Chondrocyte (in vitro differentiated cells): ENCODE data around the gene ZNF532. TPM values are rescaled to one million over a fixed set of nuclear protein-coding genes. Genes with fewer than 3 reads are reported as not detected.

Source experiments
- DNase-seq: peaks from one replicate; pipeline ENCODE4 v3.0.0; 2021; ENCODE audit warnings: mixed read lengths, low spot score
- H3K27ac Mint-ChIP-seq: one replicate; pipeline ENCODE4 v1.8.0; 2021; ENCODE audit warnings: mild to moderate bottlenecking, moderate library complexity, mixed read lengths; ENCODE audit not compliant: unreplicated experiment
- H3K27me3 Mint-ChIP-seq: 2 replicates; pipeline ENCODE4 v1.8.0; 2021; ENCODE audit warnings: low read depth, mixed read lengths
- H3K36me3 Mint-ChIP-seq: 2 replicates; pipeline ENCODE4 v1.8.0; 2021; ENCODE audit warnings: low read depth, mixed read lengths
- H3K4me1 Mint-ChIP-seq: 2 replicates; pipeline ENCODE4 v1.8.0; 2021; ENCODE audit warnings: low read depth, mild to moderate bottlenecking, mixed read lengths
- H3K4me3 Mint-ChIP-seq: one replicate; pipeline ENCODE4 v1.8.0; 2021; ENCODE audit warnings: mild to moderate bottlenecking, moderate library complexity, mixed read lengths; ENCODE audit not compliant: unreplicated experiment
- H3K9me3 Mint-ChIP-seq: 2 replicates; pipeline ENCODE4 v1.8.0; 2021; ENCODE audit warnings: low read depth, mixed read lengths
- total RNA-seq: library from RNA; stranded (reverse); gene quantifications from 3 replicates; pipeline ENCODE4 v1.2.1, GENCODE V29; 2021
- TF ChIP-seq, protein P1 (sequence below): fragments of 200-600 bp; sonication (generic); IDR thresholded peaks from 2 replicates; pipeline ENCODE4 v1.5.0; 2021; ENCODE audit warnings: antibody characterized with exemption, mild to moderate bottlenecking, moderate library complexity

ZNF532 gene
- total RNA-seq, 1 donor from 2014 or later: 162 TPM

DNA sequence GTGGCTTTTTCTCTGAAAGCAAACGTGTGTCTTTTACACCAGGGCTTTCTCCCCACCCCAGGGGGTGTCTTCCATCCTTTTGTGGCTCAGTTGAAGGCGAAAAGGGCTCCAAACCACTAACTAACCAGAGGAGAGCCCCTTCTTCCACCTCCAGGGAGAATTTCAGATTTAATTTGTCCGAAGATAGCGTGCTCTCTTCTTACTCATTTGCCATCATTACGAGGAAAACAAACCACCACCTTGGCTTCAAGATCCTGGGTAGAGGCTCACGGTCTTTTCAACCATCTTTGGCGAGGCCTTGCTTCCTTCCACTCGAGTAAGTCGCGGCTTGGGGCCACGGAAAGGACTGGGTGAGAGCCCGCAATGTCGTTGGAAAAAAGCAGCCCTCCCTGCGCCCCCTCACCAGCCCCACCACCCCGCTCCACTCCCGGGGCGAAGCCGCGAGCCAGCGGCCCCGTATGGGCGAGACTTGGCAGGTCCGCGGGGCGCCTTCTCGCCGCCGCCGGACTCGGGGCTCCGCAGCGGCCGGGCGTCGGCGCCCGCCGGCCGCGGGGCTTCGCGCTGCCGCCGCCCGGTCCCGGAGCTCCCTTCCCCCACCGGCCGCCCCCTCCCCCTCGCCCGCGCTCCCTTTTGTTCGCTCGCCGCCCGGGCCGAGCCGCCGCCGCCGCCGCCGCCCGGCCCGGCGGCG is 1.7 kb upstream of the ZNF532 start:
- no peaks in the 10 kb centered on the region for H3K27me3 Mint-ChIP-seq
- H3K27ac Mint-ChIP-seq: peak overlapping the region; percentile 98
- TF ChIP-seq, protein P1, sequence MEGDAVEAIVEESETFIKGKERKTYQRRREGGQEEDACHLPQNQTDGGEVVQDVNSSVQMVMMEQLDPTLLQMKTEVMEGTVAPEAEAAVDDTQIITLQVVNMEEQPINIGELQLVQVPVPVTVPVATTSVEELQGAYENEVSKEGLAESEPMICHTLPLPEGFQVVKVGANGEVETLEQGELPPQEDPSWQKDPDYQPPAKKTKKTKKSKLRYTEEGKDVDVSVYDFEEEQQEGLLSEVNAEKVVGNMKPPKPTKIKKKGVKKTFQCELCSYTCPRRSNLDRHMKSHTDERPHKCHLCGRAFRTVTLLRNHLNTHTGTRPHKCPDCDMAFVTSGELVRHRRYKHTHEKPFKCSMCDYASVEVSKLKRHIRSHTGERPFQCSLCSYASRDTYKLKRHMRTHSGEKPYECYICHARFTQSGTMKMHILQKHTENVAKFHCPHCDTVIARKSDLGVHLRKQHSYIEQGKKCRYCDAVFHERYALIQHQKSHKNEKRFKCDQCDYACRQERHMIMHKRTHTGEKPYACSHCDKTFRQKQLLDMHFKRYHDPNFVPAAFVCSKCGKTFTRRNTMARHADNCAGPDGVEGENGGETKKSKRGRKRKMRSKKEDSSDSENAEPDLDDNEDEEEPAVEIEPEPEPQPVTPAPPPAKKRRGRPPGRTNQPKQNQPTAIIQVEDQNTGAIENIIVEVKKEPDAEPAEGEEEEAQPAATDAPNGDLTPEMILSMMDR: peak; percentile 12
- H3K9me3 Mint-ChIP-seq: no peaks in the 10 kb centered on the region
- no peak for DNase-seq
- H3K4me3 Mint-ChIP-seq: peak overlapping the region; percentile 77
- peaks cover 79% of the 10 kb centered on the region for H3K4me1 Mint-ChIP-seq
- H3K36me3 Mint-ChIP-seq: peaks cover 13% of the 10 kb centered on the region

DNA sequence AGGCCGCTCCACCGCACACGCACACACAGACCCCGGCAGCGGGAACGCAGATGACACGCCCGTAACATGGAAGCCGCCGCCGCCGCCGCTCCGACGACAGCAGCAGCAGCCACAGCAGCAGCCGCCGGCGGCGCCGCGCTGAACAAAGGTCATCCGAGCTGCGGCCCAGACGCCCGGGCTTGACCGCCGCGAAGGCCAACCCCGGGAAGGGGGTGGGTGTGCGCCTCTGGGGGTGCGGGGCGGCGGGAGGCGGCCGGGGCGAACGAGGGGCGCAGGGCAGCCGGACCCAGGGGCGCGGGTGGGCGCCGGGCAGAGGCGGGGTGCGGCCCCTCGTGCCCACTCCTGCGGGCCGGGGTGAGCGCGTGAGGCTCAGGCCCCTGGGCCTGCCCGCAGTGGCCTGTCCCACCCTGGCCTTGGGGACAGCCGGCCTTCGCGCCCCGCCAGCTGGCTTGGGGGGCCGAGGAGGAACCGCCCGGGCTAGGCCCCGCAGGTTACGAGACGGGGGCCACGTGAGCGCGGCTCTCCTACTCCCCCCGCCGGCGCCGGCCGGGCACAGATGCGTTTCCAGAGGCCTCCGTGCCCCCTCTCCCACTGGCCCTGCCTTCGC is 1.0 kb upstream of the ZNF532 start:
- no peak for DNase-seq
- H3K9me3 Mint-ChIP-seq: peaks cover 3% of the 10 kb centered on the region

DNA sequence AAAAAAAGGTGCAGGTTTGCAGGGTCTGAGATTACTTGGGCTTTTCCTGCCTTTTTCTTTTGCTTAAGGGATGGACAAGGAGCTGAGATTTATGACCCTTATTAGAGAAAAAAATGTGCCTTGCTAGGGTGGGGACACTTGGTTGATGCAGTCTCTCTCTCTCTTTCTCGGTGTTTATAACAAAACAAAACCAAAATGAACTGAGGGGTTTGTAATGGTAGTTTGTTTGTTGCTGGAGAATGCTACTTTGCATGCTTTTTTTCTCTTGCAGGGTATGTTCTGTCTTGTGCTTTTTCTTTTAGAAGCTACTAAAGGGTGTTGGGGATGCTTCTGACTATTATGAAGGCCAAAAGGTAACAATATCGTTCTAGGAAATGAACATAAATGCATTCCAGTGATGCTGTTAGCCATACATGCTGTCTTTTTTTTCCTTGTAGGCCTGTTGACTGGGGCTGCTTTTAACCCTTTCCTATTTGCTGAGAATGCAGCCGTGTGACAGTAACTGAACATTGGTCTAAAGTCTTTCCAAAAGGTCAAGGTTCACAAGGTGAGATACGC is 435 bp downstream of the ZNF532 start:
- TF ChIP-seq, protein P1: no peak
- peak overlapping the region; percentile 81 for H3K4me3 Mint-ChIP-seq
- H3K36me3 Mint-ChIP-seq: peaks cover 24% of the 10 kb centered on the region
- H3K27ac Mint-ChIP-seq: peak overlapping the region; percentile 99
- DNase-seq: no peak
- H3K9me3 Mint-ChIP-seq: peaks cover 3% of the 10 kb centered on the region
- peaks cover 86% of the 10 kb centered on the region for H3K4me1 Mint-ChIP-seq
- H3K27me3 Mint-ChIP-seq: no peaks in the 10 kb centered on the region

More for the DNA sequence above, 1.0 kb upstream of the ZNF532 start:
- H3K4me3 Mint-ChIP-seq: peak overlapping the region; percentile 81
- TF ChIP-seq, protein P1: no peak
- H3K27me3 Mint-ChIP-seq: no peaks in the 10 kb centered on the region
- peaks cover 82% of the 10 kb centered on the region for H3K4me1 Mint-ChIP-seq
- peaks cover 19% of the 10 kb centered on the region for H3K36me3 Mint-ChIP-seq
- H3K27ac Mint-ChIP-seq: peak overlapping the region; percentile 99

DNA sequence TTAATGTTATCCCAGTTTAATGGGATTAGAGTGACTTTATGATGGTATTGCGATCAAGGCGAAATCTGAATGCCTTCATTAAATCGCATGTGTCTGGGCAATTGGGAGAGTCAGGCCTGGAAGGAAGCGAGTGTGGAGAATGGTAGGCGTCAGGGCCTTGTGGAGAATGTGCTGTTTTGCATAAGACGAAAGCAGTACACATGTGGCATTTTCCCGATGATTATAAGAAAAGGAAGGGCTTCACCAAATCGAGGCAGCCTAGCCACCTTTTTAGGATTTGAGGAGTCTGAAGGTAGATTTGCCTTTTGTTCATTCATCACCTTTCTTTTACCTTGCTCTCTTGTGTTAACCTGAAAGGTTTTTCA is 1.0 kb downstream of the ZNF532 start:
- TF ChIP-seq, protein P1: no peak
- H3K27ac Mint-ChIP-seq: peak overlapping the region; percentile 99
- no peak for DNase-seq

DNA sequence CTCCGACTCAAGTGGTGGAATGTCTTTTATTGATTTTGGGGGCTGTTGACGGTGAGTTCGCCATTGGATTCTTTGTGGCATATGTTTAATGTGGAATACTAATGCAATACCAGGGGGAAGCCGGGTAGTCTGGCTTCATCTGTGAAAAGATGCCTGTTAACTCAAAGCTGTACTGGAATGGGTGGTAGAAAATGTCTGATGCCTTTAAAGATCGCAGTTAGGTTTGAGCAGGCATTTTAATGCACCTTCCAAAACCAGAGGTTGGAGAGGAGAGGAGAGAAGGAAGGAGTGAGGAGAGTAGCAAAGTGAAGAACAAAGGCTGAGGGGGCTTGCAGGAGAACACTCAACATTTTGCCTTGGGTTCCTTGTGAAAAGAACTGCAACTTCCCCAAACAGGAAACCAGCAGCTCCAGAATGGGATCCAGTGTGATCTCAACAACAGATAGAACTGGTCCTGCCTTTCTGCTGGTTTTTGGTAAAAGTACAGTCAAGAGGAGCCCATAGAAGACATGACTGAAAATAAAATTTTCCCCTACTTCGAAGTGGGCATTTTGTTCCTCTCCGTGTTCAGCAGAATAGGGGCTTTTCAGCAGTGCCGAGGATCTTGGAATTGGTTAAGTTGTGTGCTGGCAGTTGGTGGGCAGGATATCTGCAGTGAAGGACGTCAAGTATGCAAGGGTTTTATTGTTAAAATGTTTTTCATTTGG is 1.5 kb downstream of the ZNF532 start:
- no peak for DNase-seq
- peaks cover 3% of the 10 kb centered on the region for H3K9me3 Mint-ChIP-seq
- TF ChIP-seq, protein P1: no peak
- no peaks in the 10 kb centered on the region for H3K27me3 Mint-ChIP-seq
- H3K4me1 Mint-ChIP-seq: peaks cover 90% of the 10 kb centered on the region
- peaks cover 31% of the 10 kb centered on the region for H3K36me3 Mint-ChIP-seq
- peak overlapping the region; percentile 99 for H3K27ac Mint-ChIP-seq
- peak overlapping the region; percentile 81 for H3K4me3 Mint-ChIP-seq

More for the DNA sequence above, 1.0 kb downstream of the ZNF532 start:
- H3K27me3 Mint-ChIP-seq: no peaks in the 10 kb centered on the region
- peaks cover 89% of the 10 kb centered on the region for H3K4me1 Mint-ChIP-seq
- H3K9me3 Mint-ChIP-seq: peaks cover 3% of the 10 kb centered on the region
- H3K4me3 Mint-ChIP-seq: peak overlapping the region; percentile 81
- peaks cover 30% of the 10 kb centered on the region for H3K36me3 Mint-ChIP-seq
